Stimulated activated CD4-positive, alpha-beta T cell treated with anti-CD3 and anti-CD28 coated beads, Interleukin-2, amount 100 ng/mL, for 4 hours (primary cell): ENCODE data around the gene CLBA1.

Experiments used
- DNase-seq: peaks from one replicate; pipeline ENCODE4 v3.0.0-alpha.2; 2020; ENCODE audit warnings: low read depth

The CLBA1 gene

GRCh38 chr14:105005329-105005928 is 19.8 kb downstream of the CLBA1 start:
- DNase-seq, result no peak

GRCh38 chr14:105005929-105006830 is 20.6 kb downstream of the CLBA1 start:
- no peak for DNase-seq

- DNase-seq, result no peak
These were observed 21.4 kb downstream of the CLBA1 start for GRCh38 chr14:105006831-105007592.

DNA sequence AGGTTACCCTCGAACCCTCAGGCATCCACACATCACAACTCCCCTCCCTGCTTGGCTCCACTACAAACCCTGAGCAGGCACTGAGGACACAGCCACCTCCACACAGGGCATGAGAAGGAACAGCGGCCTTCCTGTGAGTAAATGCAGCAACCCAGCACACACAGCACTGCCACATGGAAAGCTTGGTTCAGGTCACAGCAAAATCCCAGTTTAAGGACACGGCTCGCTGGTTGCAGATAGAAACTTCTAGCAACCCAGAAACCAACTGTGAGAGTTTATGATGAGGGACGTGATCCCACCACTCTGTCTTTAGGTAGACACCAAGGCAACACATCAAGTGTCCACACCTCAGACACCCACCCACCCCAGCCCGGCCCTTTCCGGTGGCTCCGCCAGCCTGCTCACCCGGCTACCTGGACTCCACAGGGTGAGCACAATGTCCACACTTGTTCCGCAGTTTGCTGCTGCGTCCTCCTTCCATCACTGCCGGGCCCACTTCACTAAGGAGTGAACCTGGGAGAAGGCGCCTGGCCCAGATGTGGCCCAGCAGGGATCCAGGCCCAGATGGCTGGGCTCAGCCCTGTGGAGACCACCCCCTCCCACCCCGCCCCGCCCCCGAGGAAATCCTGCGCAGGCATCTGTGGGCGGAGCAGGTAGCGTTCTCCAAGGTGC is 22.1 kb downstream of the CLBA1 start:
- DNase-seq, result no peak

GRCh38 chr14:105010106-105010505 is 24.5 kb downstream of the CLBA1 start:
- no peak for DNase-seq

DNA sequence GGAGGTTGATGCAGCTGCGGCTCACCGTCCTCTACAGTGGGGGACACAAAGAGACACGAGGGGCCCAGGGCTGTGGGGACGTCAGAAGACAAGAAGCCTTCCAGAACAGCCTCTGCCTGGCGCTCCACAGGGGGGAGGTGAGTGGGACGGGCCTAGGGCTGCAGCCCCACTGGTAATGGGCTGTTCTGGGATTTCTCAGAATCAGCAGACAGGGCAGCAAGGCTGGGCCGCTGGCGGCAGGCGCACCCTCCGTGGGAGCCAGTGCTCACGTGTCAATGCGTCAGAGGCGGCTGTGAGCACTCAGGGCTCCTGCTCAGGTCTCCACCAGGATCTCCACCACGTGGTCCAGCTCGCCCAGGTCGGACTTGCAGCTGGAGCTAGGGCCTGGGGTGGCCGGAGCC is 25.3 kb downstream of the CLBA1 start:
- DNase-seq, result no peak

GRCh38 chr14:105011312-105011990 is 25.9 kb downstream of the CLBA1 start:
- DNase-seq, result no peak

DNA sequence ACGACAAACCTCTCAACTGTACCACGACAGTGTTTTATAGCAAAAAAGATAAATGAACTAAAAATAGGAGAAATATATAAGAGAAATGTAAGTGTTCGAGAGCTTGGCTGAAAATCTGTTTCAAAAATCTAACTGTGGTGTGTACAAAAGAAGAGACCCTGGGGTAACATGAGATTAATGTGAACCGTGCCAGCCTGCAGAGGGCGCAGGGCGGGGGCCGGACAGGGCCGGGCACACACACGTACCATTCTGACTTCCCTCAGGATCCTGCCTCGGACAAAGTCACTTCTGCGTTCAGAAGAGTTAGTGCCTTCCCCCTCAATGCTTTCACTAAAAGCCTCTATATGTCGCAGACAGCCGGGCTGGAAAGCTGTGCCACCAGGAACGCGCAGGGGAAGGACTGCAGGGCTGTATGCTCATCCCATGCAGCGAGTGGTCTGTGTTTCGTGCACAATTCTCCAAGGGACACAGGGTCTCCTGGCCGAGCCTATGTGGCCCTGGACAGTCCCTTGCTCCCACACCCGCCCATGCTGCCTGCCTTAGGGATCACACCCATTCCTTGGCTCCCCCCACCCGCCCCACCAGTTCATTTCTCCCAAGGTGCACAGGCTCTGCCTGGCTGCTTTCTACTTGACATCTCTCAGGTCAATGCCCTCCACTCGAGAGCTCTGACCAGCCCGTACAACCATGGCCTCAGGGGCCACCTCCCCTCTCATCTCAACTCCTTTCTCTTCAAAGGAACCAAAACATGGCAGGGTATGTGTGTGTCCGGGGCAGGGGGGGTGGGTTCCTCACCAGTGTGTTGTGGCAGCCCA is 26.8 kb downstream of the CLBA1 start:
- no peak for DNase-seq

DNA sequence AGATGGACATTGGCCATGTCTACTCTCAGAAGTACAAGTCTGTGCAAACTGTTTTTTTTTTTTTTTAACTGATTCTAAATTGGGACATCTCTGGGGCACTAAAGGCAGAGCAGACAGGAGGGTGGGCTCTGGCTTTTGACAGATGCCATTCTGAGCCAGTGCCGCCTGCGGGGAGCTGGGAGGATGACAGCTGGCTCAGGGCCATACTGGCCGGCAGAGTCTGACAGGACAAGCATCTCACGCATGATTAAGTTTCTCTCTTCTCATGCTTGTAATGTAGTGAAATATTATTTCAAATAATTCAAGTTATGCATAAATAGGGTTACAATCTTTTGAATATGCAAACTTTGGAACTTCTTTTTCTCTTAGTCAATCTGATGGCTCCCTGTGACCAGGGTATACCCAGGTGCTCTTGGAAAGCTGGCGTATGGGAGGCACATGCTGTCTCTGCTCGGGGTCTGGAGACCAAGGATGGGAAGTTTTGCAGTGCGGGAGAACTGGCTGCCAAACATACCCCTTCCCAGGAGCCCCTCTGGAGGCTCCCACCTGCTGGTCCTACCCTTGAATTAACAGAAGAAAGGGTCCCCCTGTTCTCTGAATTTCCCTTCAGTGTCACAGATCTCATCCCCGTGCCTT is 27.7 kb downstream of the CLBA1 start:
- DNase-seq, result no peak

DNA sequence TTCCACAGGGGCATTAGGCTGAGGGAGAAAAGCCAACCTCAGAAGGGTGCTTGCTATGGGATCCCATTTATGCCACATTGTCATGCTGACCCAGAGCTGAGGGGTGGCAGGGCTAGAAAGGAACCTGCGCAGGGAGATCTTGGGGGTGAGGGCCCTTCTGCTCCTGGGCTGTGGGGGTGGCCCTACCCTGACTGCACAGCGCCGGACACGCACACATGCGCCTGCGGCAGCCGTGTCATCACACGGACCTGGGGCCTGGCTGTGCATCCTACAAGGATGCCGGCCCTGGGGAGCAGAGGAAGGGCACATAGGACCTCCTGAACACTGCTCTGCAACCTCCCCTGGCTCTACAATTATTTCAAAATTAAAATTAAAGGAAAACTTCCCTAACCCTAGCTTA is 28.4 kb downstream of the CLBA1 start:
- DNase-seq, result no peak

DNA sequence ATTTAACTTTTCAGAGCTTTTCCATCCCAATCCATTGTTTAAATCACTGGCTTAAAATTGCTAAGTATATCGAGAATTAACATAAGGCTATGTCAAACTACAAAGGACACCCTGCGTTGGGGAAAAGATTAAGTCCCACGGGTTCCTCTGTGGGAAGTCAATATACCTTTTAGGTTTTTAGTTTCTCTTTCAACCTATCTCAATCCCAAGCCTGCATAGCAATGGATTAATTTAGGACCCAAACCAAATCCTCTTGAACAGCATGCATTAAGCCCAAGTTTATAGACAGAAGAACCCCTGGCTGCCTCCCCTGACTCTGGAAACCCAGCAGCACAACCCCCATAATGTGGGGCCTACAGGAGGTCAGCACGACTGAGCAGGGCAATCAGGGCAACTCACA is 29.0 kb downstream of the CLBA1 start:
- DNase-seq, result no peak

DNA sequence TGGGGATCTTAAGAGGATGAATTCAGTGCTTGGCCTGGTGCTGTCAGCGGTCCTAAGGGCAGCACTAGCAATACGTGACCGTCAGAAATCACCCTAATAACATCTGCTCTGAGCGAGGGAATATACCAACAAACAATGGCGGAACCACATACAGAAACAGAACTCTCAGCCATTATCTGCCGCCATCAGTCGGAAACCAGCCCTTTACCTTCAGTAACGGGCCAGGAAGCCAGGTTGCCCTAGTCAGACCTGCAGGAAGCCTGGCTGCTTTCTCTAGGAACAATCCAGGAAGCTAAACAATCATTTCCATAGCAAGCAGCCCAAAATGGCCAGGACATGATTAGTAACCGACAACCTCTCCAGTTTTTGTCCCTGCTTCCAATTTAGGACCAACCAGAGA is 29.7 kb downstream of the CLBA1 start:
- no peak for DNase-seq

DNA sequence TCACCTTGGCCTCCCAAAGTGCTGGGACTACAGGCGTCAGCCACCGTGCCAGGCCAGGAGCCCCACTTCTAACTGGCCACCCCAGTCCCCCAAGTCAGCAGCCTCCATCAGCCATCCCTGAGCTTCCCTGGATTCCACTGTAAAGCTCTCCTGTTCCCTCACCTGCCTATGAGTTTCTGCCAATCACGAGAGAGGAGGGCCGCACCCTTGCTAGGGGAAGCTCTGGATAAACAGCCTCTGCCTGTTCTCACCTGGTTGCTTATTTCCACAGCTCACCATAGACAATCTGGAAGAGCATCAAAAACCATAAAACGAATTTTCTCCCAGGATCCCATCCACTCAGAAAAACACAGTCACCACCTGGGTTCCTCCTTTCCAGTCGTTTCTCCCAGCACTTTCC is 30.3 kb downstream of the CLBA1 start:
- DNase-seq, result no peak

- no peak for DNase-seq
These were observed 32.8 kb downstream of the CLBA1 start for GRCh38 chr14:105018414-105018813.

DNA sequence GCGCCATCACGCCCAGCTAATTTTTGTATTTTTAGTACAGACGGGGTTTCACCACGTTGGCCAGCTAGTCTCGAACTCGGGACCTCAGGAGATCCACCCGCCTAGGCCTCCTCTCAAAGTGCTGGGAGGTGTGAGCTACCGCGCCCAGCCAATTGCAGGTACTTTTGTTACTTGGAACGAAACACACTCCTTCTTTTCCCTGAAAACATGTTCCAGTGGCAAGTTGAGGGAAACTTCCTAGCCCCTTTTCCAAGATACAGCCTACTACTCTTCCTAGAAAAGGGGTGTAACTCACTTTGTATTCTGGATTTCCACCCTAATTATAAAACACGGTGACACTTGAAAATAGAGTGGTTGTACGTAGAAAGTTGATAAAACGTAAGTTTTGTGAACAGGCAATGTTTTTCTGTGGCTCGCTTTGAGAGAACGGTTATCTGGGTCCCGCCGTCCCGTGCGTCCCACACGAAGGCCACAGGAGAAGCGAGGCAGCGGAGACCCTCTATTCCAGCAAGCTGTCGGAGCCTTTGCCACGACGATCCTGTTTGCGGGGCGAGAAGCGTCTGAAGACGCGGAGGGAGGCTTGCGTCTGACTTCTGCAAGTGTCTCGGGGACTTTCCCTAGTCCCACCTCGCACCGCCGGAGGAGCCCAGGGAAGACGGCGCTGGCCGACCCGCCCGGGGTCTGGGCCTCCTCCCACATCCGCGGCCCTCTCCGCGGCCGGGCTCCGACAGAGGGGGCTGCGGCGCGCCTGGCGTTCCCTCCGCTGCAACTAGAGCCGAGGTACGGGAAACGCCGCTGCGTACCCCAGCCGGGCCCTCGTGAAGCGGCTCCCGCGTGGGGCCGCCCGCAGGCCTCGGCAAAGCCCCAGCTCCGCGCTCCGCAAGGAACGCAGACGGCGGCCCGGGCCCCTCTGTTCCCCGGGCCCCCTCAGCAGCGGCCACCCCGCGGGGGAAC is 34.5 kb downstream of the CLBA1 start:
- peak; percentile 43 for DNase-seq

GRCh38 chr14:105020815-105021655 is 35.4 kb downstream of the CLBA1 start, which contains the start of gene CDCA4:
CDCA4 (minus strand) TSS chr14:105021083; CDS start chr14:105011929, 9,154 bp downstream.
- peak; percentile 97 for DNase-seq

- no peak for DNase-seq
These were observed 36.2 kb downstream of the CLBA1 start for GRCh38 chr14:105021656-105022275.

DNA sequence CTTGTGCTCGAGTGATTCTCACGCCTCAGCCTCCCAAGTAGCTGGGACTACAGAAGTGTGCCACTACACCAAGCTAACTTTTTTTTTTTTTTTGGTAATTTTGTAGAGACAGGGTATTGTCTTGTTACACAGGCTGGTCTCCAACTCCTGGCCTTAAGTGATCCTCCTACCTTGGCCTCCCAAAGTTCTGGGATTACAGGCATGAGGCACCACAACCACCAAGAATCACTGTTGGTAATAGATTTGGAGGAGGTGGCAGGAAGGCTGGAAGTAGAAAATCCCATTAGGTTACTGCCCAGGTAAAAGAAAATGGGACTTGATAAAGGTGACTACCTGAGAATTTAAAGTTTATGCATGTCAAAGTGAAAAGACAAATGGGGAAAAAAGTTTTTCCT is 36.7 kb downstream of the CLBA1 start:
- no peak for DNase-seq
